NT2/D1 (cell line): Measurements from ENCODE around the gene MSH4.

Experiments
- YY1 ChIP-seq: IDR thresholded peaks from 2 replicates; pipeline ENCODE4 v1.6.1; 2011; ENCODE audit not compliant: insufficient read length, insufficient read depth
- ZNF274 ChIP-seq: IDR thresholded peaks from 2 replicates; pipeline ENCODE4 v1.6.1; 2011; ENCODE audit warnings: mild to moderate bottlenecking, low read depth, low read length

DNA sequence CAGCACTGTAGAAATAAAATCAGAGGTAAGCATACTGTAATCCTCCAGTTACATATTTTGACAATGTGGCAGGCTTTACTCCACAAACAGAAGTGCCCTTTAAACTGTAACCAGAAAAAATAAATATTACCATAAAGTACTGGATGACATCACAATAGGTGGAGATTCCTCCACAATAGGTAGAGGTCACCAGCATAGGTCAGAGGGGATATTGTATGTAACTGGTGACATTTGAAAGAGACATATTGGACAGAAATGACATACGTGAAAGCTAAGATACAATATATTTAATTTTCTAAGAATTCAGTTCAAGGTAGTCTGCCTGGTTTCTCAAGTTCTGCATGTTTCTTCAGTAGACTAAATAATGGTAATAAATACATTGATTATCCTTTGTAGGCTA, 135.6 kb downstream of the MSH4 start, which contains the start of gene ASB17:
- no peak for TF ChIP-seq ZNF274
- TF ChIP-seq YY1, result no peak
